NB4 (cell line): ENCODE measurements around the gene TLCD5.

ENCODE experiments used
- CTCF ChIP-seq: IDR thresholded peaks from one replicate; pipeline ENCODE4 v1.5.1; 2012; ENCODE audit warnings: low read depth, low read length
- MAX ChIP-seq: IDR thresholded peaks from 2 replicates; pipeline ENCODE4 v1.6.1; 2011; ENCODE audit warnings: low read depth, low read length

GRCh38 chr11:120342226-120342625, 17.1 kb downstream of the TLCD5 start:
- TF ChIP-seq CTCF: no peak
- TF ChIP-seq MAX: no peak
